GM19239 (cell line): ENCODE results near the gene ERLIN1.
A peak's percentile ranks its signal among the peaks of the same experiment; 100 is the strongest.

Experiments
- DNase-seq: peaks from one replicate; pipeline ENCODE4 v3.0.0; 2011; ENCODE audit warnings: low spot score; ENCODE audit not compliant: insufficient read length
- FAIRE-seq: peaks from 2 replicates; lab custom pipeline; 2011; peaks lifted over from hg19 to GRCh38; lab: Jason Lieb, UNC

The ERLIN1 gene

DNA sequence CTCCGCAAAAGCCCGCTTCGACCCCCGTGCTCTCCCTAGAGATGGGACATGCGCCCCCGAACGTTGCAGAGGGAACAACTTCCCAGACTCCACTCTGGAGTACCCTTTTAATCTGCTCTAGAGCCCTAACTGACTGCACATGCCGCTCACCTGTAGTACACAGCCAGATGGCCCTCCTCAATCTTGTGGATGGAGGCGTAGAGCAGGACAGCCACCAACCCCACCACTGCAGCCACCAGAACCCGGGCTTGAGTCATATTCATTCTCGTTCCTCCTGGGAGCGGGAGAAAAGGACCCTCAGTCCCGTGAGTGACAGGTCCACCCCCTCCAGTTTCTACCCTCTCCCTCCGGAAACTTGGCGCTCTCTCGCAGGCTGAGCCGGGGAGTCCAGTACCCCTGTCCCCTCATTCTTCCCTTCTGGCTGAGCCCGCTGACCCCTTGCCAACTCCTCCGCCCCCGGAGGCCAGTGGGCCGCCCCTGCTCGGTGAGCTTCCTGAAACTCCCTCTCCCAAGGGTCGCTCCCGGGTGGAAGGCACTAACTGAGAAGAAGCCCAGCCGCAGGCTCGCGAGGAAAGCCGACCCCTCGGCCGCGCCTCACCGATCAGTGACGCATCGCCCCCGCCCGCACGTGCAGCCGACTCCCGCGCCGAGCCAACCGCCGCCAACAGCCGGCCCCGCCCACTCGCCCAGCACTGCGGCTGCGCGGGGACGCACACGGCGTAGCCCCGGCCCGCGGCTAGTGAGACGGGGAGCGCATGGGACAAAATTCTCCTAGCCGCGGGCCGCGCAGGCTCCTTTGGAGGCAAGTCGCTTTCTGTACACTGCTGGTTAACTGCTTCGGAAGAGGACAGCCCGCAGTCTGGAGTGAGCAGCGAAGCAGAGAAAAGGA is at the start of gene ERLIN1:
TSS of gene ERLIN1 (minus strand) at position 666 of the 889 bp plus-strand sequence. CDS start at position 263, 403 bp downstream.
- DNase-seq (peak; percentile 73), FAIRE-seq (peak; percentile 97)

DNA sequence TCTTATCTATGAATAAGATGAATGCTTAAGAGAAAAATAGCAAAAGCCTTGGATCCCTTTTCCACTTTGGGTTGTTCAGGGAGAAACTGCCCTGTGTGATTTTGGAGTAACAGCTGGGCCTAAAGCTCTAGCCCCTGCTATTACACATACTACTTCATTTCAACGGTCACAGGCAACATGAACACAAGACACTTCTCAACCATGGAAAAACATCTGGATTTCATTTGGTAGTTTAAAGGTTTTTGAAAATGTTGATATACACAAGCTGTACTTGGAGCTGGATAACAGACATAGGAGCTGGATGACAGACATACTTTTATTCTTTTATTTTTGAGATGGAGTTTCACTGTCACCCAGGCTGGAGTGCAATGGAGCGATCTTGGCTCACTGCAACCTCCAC is 46.3 kb upstream of the ERLIN1 start:
- FAIRE-seq (no peak), DNase-seq (no peak)

DNA sequence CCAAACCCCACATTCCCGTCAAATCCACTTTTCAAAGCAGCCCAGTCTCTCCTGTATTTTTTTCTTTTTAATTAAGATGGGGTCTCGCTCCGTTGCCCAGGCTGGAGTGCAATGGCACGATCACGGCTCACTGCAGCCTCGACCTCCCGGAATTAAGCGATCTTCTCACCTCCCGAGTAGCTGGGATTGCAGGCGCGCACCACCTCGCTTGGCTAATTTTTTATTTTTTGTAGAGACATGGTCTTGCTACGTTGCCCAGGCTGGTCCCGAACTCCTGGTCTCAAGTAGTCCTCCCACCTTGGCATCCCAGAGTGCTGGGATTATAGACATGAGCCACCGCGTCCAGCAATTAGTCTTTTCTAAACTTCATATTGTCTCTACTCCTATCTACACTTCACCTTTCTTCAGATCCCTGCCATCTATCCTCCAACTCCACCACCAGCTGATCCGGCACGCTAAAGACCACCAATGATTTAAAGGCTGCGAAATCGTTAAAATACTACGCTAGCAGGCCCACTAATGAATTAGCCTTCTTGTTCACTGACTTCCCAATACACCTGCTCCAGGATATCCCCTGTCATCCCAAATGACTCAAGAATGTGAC is 44.1 kb upstream of the ERLIN1 start:
- no peak for DNase-seq
- FAIRE-seq, result no peak

DNA sequence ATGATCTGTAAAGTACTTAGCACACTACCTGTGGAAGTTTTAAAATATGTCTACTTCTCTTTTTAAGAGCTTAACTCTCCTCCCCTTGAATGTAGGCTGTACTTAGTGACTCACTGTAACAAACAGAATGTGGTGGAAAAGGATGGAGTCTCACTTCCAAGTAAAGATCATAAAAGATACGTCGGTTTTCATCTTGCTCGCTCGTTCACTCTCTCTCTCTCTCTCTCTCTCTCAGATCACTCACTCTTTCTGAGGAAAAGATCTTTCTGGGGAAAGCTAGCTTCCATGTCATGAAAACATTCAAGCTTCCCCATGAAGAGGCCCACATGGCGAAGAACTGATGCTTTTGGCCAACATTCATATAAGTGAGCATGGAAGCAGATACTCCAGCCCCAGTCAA is 38.0 kb upstream of the ERLIN1 start:
- DNase-seq (no peak), FAIRE-seq (peak; percentile 26)

DNA sequence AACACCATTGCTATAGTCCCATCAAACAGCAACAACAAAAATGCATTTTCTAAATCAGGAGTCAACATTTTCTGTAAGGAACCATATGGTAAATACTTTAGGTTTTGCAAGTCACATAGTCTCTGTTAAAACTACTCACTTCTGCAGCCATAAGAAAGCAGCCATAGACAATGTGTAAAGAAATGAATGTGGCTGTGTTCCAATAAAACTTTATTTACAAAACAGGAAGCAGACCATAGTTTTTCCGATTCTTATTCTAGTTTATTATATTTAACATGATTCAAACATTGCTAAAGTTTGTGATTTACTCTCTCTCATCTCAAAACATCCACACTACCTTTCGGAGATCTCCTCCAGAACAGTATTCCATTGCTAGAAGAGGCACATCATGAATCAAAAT is 36.7 kb upstream of the ERLIN1 start:
- no peak for FAIRE-seq
- no peak for DNase-seq

DNA sequence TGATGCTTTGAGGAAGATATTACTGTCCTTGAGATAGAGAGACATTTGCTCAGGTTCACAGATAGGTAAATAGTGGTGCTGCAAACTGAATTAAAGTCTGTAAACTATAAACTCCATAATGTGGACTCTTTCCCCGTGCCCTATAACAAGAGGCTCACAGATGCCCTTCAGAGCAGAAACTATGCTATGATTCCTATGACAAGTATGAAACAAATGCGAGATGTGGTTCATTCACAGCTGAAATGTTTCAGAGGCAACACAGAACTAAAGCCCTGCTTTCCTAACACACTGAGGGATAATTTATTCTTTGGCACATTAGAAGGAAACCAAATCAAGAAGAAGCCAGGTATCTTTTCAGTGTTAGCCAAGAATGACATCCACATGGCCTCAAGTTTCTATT is 30.2 kb upstream of the ERLIN1 start:
- DNase-seq (no peak), FAIRE-seq (no peak)

DNA sequence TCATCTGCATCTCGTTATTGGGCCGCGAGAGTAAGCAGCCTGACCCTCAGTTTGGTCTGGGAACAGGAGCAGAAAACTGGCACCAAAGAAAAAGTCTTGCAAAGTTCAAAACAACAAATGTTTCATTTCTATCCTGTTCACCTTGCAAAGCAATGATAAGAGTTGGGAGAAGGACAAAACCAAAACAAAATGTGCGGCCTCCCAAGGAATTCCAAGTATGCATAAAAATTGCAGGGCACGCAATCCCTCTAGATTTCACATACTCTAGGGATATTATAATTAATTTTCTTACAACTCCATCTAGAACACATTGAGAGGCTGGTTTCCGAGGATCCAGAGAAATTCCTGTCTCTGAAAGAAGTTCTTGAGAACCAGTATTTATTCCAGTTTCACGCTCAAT is 23.5 kb upstream of the ERLIN1 start:
- FAIRE-seq (no peak), DNase-seq (no peak)

DNA sequence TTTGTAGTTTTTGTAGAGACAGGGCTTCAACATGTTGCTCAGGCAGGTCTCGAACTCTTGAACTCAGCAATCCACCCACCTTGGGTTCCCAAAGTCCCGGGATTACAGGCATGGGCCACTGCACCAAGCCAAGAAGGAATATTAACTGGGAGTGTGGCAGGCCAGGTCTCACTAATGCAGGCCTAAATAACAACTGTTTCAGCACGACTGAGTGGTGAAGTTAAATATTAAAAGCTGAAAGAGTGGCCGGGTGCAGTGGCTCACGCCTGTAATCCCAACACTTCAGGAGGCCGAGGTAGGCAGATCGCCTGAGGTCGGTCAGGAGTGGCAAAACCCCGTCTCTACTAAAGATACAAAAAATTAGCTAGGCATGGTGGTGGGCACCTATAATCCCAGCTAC is 22.4 kb upstream of the ERLIN1 start:
- FAIRE-seq, result no peak
- DNase-seq, result no peak

DNA sequence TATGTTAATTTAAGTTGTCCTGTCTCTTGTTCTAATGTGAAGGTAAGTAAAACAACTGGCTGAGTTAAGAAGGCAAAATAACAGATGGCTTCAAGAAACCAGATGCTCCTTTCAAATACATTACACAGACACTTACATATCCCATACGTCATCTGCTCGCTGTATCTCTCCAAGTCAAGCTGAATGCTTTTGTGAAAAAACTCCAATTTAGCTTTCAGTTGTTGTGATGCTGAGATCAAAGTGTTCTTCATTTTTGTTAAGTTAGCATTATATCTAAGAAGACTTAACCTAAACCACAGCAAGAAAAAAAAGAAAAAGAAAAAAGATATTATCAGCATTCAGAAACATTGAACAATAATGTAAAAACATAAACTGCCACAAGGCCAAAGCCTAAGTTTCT is 18.5 kb upstream of the ERLIN1 start:
- no peak for FAIRE-seq
- DNase-seq, result no peak

DNA sequence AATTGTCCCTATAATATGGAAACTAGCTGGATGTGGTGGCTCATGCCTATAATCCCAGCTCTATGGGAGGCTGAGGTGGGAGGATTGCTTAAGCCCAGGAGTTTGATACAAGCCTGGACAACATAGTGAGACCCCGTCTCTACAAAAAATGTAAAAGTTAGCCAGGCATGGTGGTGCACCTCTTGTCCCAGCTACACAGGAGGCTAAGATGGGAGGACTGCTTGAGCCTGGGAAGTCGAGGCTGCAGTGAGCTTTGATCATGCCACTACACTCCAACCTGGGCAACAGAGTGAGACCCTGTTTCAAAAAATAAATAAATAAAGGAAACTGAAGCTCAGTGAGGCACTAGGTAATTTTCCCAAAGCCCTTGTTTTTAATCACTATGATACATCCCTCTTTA is 15.7 kb upstream of the ERLIN1 start:
- no peak for DNase-seq
- FAIRE-seq, result no peak

DNA sequence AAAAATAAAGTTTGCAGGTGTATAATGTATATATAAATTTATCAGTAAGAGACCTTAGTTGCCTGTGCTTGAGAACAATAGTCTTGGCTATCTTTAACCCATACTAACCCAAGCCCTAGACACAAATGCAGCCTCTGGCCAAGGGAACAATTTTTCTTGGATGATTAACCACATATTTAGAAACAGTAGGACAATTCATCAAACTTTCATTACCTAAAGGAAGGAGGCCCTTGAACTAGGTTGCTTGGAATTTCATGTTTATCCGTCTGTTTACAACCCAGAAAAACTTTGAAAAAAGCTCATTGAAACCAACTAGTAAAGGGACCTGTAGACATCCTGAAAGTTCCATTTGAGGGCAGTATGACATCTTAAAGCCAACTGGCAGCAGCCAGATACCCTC is 8.9 kb upstream of the ERLIN1 start:
- FAIRE-seq, result no peak
- no peak for DNase-seq

DNA sequence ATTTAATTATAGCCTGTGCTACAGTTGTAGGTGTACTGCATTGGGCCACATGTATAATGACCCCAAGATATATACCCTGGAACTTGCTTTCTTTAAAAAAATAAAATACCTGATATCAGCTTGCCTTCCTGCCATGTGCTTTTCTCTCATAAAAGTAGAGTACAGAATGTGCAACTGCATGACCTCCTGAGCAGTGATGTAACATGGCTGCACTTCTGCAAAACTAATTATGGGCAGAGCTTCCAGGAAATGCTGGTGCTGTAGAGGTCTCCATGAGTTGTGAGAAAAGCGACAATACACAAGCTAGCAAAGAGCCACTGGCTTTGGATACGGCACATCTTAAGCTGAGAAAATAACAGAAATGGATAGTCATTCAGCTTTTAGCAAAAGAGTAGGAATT is 6.5 kb upstream of the ERLIN1 start:
- DNase-seq, result no peak
- FAIRE-seq, result no peak

DNA sequence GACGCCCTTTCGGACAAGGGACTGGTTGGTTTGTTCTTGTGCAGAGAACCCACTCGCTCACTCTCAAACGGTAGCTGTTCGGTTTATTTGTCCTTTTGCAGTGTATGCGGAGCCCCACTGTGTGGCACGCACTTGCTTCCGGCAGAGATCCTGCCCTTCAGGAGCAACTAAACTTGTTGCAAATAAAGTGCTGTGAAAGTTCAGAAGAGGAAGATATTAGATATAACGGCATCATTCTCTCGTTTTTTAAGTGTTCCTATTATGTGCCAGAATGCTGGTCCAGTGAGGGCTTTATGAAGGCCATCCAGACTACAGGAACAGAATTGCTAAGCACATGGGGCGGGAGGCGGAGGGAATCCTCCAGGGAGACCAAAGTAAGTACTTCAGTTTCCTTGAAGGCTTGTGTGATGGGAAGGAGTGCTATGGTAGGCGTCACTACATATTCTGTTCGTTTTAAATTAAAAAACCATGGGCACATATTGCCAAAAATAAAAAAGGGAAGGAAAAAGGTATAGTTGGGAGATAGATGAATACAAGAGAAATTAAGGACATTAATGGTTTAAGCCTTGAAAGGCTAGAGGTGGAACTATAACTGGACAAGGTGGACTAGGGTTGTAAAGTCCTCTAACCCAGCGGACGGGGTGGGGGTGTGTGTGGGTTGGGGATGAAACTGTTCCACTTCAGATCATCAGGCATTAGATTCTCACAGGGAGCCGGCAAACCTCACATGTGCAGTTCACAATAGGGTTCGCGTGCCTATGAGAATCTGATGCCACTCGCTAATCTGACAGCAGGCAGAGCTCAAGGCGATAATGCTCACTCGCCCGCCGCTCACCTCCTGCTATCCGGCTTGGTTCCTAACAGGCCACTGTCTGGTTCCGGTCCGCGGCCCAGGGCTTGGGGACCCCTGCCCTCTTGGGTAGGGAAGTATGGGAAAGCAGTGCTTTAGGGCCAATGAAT is 704 bp upstream of the ERLIN1 start:
- FAIRE-seq, result peak; percentile 90
- no peak for DNase-seq

DNA sequence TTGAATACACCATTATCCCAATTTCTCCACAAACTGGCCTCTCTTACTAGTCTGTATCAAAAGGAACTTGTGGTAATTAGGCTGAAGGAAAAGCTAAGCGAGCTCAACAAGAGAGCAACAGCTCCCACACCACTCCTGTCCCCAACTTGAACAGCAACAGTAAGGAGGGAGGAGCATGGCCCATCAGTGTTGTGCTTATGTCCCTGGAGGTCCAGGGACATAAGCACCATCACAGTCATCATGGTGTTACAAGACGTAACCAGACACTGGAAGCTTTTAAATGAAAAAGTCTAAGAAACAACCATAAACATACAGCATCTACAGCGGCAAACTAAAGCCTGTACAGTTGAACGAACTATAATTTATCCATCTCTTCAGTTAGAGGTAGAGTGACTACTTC is 989 bp downstream of the ERLIN1 start:
- DNase-seq (no peak), FAIRE-seq (peak; percentile 82)

DNA sequence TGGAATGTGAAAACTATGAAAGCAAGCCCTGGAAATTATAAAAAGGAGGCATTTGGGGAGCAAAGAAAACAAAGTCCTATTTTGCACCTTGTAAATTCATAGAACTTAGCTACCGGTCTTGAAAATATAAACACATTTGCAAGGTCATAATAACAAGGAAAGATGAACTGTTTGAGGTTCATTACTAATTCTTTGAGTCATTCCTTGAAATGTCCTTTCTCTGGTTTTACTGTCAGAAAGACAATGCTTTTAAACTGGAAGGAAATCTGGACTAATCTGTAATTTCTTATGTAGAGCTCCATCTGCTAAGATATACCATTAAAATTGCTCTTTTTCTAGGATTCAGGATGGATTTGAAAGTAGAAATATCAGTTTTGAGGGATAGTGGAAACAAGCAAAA is 1.4 kb downstream of the ERLIN1 start:
- no peak for DNase-seq
- FAIRE-seq, result peak; percentile 8

DNA sequence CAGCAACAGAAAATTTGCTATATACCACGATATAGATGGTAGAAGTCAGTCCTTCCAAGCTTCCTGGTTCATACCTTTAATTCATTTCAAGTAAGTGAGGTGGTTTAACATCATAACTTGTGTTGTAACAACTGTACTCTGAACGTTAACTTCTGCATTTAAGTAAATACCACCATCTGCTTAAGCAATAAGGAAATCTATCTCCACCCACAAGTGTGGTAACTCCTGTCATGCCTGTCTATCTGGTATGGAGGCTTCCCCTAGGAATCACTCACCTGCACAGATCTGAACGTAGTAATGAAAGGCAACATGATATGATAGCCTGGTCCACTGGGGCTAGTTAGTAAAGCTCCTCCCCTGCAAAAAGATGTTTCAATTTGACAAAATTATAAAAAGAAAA is 2.3 kb downstream of the ERLIN1 start:
- DNase-seq, result no peak
- peak; percentile 76 for FAIRE-seq

DNA sequence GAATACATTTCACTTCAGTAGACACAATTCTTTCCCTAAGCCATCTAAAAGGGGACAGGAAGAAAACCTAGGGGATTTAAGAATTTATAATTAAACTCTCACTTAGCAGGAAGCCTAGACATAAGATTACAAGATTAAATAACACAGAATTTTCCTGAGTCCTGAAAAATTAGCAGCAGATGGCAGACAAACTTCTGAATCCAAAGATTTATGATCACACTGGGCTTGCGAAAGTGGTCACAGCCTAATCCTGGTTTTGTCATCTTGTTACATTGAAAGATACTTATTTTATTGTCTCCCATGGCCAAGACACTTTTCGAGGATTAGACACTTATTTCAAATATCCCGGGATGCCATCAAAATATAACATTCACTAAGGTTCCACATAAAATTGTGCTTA is 2.9 kb downstream of the ERLIN1 start:
- DNase-seq (no peak), FAIRE-seq (no peak)

DNA sequence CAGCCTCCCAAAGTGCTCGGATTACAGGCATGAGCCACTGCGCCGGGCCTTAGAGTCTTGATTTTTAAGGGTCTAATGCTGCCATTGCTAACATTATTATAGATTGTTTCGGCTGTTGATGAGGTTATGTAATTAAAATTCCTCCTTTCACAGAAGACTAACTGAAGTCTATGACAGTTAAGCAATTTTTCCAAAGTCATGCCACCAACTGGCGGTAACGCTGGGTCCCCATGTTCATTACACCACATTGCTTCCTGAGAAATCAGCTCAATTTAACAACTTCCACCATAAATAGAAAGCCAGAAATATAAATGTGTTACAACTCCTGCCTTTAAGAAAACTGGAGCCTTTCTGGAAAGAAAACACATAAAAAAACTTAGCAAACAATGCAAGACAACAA is 3.5 kb downstream of the ERLIN1 start:
- no peak for FAIRE-seq
- DNase-seq, result no peak

DNA sequence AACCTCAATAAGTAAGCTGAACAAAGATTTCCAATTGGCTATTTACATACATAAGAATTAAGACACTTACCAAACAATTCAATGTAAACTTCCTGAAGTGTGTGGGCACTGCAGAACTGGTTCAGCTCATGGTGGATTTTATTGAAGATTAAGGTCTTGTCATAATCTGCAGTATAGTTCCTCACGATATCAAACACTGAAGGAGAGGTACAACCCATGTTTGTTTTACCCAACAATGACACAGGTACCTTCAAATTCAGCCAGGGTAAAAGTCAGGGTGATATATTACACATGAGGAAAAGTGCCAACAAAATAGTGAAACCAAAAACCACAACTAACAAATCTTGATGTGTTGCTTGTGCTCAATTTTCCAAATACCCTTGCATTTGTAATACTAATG is 10.0 kb downstream of the ERLIN1 start:
- DNase-seq (no peak), FAIRE-seq (peak; percentile 71)
